Astrocyte of the spinal cord (primary cell): Measurements from ENCODE around the gene DNAH2.

Experiments
- DNase-seq: peaks from one replicate; pipeline ENCODE4 v3.0.0; 2011; ENCODE audit warnings: low read depth, low spot score
- H3K4me3 ChIP-seq: 2 replicates; pipeline ENCODE4 v1.5.1; 2011; ENCODE audit warnings: low read depth, mild to moderate bottlenecking, low read length, moderate library complexity
- in situ Hi-C: cut with HindIII; loops from 2 replicates; pipeline ENCODE4 v1.10.0; 2017; ENCODE audit warnings: low sequenced_read_pairs
- TF ChIP-seq, protein P1 (sequence below): IDR thresholded peaks from 2 replicates; pipeline ENCODE4 v1.5.1; 2012; ENCODE audit warnings: low read depth, mild to moderate bottlenecking, low read length, inconsistent platforms

Gene DNAH2

DNA sequence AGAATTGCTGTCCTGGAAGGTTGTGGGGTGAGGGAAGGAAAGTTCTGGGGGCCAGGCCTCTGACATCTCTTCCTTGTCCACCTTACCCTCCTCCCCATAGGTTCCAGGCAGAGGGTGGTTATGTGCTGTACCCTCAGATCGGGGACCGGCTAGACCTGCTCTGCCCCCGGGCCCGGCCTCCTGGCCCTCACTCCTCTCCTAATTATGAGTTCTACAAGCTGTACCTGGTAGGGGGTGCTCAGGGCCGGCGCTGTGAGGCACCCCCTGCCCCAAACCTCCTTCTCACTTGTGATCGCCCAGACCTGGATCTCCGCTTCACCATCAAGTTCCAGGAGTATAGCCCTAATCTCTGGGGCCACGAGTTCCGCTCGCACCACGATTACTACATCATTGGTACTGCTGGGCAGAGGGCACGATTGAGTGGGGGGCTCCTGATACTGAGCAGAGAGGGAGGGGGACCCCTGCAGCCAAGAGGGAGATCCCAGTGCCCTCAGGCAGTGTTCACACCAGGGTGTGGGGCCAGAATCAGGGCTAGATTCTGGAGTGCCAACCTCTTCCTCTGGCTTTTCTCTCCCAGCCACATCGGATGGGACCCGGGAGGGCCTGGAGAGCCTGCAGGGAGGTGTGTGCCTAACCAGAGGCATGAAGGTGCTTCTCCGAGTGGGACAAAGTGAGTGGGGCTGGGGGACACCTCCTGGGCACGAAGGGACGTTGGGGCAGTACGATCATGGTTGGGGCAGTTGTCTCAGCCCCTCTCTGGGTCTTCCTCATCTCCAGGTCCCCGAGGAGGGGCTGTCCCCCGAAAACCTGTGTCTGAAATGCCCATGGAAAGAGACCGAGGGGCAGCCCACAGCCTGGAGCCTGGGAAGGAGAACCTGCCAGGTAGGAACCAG, 9.4 kb upstream of the DNAH2 start:
- no peak for DNase-seq
- TF ChIP-seq, protein P1, sequence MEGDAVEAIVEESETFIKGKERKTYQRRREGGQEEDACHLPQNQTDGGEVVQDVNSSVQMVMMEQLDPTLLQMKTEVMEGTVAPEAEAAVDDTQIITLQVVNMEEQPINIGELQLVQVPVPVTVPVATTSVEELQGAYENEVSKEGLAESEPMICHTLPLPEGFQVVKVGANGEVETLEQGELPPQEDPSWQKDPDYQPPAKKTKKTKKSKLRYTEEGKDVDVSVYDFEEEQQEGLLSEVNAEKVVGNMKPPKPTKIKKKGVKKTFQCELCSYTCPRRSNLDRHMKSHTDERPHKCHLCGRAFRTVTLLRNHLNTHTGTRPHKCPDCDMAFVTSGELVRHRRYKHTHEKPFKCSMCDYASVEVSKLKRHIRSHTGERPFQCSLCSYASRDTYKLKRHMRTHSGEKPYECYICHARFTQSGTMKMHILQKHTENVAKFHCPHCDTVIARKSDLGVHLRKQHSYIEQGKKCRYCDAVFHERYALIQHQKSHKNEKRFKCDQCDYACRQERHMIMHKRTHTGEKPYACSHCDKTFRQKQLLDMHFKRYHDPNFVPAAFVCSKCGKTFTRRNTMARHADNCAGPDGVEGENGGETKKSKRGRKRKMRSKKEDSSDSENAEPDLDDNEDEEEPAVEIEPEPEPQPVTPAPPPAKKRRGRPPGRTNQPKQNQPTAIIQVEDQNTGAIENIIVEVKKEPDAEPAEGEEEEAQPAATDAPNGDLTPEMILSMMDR: no peak
- H3K4me3 ChIP-seq: no peak overlapping the region
- in situ Hi-C loops: no loop called here

DNA sequence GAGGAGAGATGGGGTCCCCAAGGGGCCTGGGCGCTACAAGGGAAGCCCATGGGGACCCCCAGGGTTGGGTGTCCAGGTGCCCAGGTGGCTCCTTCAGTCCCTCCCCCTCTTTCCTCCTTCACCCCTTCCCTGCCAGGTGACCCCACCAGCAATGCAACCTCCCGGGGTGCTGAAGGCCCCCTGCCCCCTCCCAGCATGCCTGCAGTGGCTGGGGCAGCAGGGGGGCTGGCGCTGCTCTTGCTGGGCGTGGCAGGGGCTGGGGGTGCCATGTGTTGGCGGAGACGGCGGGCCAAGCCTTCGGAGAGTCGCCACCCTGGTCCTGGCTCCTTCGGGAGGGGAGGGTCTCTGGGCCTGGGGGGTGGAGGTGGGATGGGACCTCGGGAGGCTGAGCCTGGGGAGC, 8.5 kb upstream of the DNAH2 start:
- DNase-seq: no peak
- TF ChIP-seq, protein P1: no peak
- in situ Hi-C loops: no loop called here
- no peak overlapping the region for H3K4me3 ChIP-seq

DNA sequence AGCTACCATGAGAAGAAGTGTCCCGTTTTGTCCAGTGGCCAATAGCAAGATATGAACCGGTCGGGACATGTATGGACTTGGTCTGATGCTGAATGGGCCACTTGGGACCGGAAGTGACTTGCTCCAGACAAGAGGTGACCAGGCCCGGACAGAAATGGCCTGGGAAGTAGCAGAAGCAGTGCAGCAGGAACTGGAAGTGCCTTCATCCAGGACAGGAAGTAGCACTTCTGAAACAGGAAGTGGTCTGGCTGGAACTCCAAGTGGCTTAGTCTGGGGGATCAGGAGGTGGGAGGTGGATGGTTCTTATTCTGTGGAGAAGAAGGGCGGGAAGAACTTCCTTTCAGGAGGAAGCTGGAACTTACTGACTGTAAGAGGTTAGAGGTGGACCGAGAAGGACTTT, 7.2 kb upstream of the DNAH2 start:
- no peak for DNase-seq
- TF ChIP-seq, protein P1: no peak
- no peak overlapping the region for H3K4me3 ChIP-seq
- in situ Hi-C loops: no loop called here

DNA sequence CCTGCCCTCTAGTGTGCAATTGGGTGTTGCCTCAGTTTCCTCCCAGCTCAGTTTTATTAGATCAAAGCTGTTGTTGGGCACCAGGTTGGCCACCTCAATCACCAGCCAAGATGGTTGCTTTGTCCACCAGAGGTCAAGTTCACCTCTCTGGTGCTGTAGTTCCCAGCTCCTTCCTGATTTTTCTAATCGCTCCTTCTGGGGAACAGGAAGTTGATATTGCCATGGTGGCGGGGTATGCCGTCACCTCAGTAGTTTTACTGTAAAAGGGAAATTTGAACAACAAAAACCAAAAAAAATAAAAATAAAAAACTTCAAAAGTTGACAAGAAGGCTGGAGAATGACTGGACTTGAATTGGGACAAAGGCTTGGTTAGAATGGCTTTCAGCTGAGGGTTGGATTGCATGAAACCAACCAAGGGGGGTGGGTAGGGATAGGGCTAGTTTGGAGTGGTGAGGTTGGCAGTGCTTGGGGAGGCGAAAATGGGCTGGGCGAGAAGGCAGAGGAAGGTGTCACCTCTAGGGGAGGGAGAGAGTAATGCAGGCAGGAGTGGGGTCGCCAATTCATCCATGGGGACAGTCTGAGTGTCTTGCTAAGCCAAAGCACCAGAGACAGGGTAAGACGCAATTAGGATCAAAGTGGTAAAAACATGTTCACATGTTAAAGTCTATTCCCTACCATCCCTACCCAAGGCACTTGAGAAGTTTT, 6.3 kb upstream of the DNAH2 start:
- DNase-seq: no peak
- in situ Hi-C loops: no loop called here
- TF ChIP-seq, protein P1: peak; percentile 8
- H3K4me3 ChIP-seq: no peak overlapping the region

DNA sequence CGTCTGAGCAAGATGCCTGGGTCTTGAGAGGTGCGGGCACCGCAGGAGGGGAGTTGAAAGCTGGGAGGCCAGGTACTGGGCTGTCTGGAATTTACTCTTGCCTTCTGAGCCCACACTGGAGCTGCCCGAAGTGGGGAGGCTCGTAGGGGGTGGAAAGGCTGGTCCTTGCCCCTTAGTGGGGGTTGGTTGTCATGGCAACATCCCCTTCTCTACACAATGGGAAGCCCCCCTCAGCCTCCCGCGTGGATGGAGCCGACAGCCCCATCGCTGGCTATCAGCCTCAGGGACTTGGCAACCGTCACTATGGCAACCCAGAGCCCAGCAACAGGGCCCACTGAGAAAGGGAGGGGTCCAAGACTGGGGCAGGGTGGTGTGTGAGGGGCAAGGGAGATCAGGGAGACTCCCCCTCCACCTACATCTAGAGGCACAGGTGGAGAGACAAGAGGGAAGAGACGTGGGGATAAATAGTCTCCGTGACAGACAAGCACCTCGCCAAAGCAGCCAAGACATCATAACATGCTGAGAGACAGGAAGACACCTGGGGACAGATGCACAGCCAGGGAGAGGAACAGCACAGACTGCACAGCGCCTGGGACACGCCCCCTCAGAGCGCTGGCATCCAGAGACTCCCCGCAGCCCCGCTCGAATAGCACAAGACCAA, 5.3 kb upstream of the DNAH2 start:
- TF ChIP-seq, protein P1: no peak
- in situ Hi-C loops: no loop called here
- no peak for DNase-seq
- no peak overlapping the region for H3K4me3 ChIP-seq

DNA sequence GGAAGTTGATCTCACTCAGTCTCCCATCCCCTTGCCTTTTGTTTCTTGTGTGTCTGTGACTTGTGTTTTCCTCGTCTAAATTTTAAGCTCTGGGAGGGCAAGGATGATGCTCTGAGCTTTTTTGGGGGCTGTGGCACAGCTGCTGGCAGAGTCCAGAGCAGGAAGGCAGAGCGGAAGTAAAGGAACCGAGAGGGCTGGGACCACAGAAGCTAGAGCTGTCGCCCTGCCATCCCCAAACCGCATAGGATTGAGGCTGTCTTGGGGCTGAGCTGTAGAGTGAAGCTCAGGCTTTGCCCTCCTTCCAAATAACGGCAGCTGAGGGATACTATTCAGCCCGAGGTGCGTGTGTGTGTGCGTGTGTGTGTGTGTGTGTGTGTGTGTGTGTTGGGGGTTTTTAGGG, 3.8 kb upstream of the DNAH2 start:
- TF ChIP-seq, protein P1: no peak
- in situ Hi-C loops: no loop called here
- no peak overlapping the region for H3K4me3 ChIP-seq
- no peak for DNase-seq
